HG03045 (cell line): ENCODE data around the gene CEP41.
"Not testable (repeated sequence)": the region's sequence is repeated elsewhere in the genome, so short reads cannot be mapped to it uniquely, and the experiment has no call there.

Experiments
- ATAC-seq: cut with Tn5 transposase; IDR thresholded peaks from one replicate; pipeline ENCODE4 v1.9.1; 2021; ENCODE audit warnings: mild to moderate bottlenecking, moderate library complexity; ENCODE audit not compliant: unreplicated experiment

Gene CEP41

GRCh38 chr7:130461272-130461671 lies 20.5 kb upstream of the CEP41 start:
- no peak for ATAC-seq

GRCh38 chr7:130458257-130458656 lies 17.4 kb upstream of the CEP41 start:
- ATAC-seq = no peak

GRCh38 chr7:130454959-130455358 lies 14.1 kb upstream of the CEP41 start:
- ATAC-seq = no peak

GRCh38 chr7:130452951-130453350 lies 12.1 kb upstream of the CEP41 start:
- no peak for ATAC-seq

GRCh38 chr7:130451344-130451743 lies 10.5 kb upstream of the CEP41 start:
- not testable (repeated sequence) for ATAC-seq

- ATAC-seq = no peak
Observed at GRCh38 chr7:130446259-130446658, 5.4 kb upstream of the CEP41 start.

- no peak for ATAC-seq
Observed at GRCh38 chr7:130444751-130445407, 4.1 kb upstream of the CEP41 start.

- ATAC-seq = no peak
Observed at GRCh38 chr7:130444234-130444633, 3.4 kb upstream of the CEP41 start.

- no peak for ATAC-seq
Observed at GRCh38 chr7:130442601-130443000, 1.8 kb upstream of the CEP41 start.

- no peak for ATAC-seq
Observed at GRCh38 chr7:130441408-130441869, 623 bp upstream of the CEP41 start.

GRCh38 chr7:130436253-130436652 lies 4.6 kb downstream of the CEP41 start:
- ATAC-seq = no peak

GRCh38 chr7:130435311-130435854 lies 5.4 kb downstream of the CEP41 start:
- ATAC-seq = no peak

GRCh38 chr7:130433301-130433700 lies 7.5 kb downstream of the CEP41 start:
- no peak for ATAC-seq

- no peak for ATAC-seq
Observed at GRCh38 chr7:130432886-130433285, 7.9 kb downstream of the CEP41 start.

GRCh38 chr7:130430841-130431666 lies 9.8 kb downstream of the CEP41 start:
- no peak for ATAC-seq

- ATAC-seq = no peak
Observed at GRCh38 chr7:130430115-130430514, 10.7 kb downstream of the CEP41 start.

GRCh38 chr7:130429019-130429418 lies 11.8 kb downstream of the CEP41 start:
- ATAC-seq = no peak

- no peak for ATAC-seq
Observed at GRCh38 chr7:130426564-130426963, 14.3 kb downstream of the CEP41 start.

- ATAC-seq = no peak
Observed at GRCh38 chr7:130425796-130426195, 15.0 kb downstream of the CEP41 start.

- no peak for ATAC-seq
Observed at GRCh38 chr7:130423501-130424037, 17.2 kb downstream of the CEP41 start.

GRCh38 chr7:130421684-130422083 lies 19.1 kb downstream of the CEP41 start:
- ATAC-seq = no peak
